ACC112 (cell line): ENCODE measurements around the gene IPO11.

Experiments
- H2AFZ ChIP-seq: fragments of 200-600 bp; sonication (generic); one replicate; pipeline ENCODE4 v1.6.0; 2017; ENCODE audit warnings: antibody characterized with exemption, low read length; ENCODE audit not compliant: unreplicated experiment
- H3K27ac ChIP-seq: fragments of 200-600 bp; sonication (generic); 2 replicates; pipeline ENCODE4 v1.5.1; 2014; ENCODE audit warnings: low read depth, mild to moderate bottlenecking, antibody characterized with exemption, low read length, moderate library complexity
- H3K27me3 ChIP-seq: fragments of 200-600 bp; sonication (generic); 2 replicates; pipeline ENCODE4 v1.6.1; 2014; ENCODE audit warnings: mild to moderate bottlenecking, antibody characterized with exemption, low read length, moderate library complexity, mixed read lengths; ENCODE audit not compliant: insufficient read depth
- H3K36me3 ChIP-seq: fragments of 200-600 bp; sonication (generic); 2 replicates; pipeline ENCODE4 v1.6.1; 2016; ENCODE audit warnings: mild to moderate bottlenecking, antibody characterized with exemption, low read length, moderate library complexity, mixed read lengths; ENCODE audit not compliant: insufficient read depth
- H3K4me1 ChIP-seq: fragments of 200-600 bp; sonication (generic); one replicate; pipeline ENCODE4 v1.6.1; 2016; ENCODE audit warnings: low read length, mixed read lengths; ENCODE audit not compliant: insufficient read depth, unreplicated experiment, control insufficient read depth
- H3K4me3 ChIP-seq: fragments of 200-600 bp; sonication (generic); 2 replicates; pipeline ENCODE4 v1.5.1; 2014; ENCODE audit warnings: mild to moderate bottlenecking, low read depth, low read length
- H3K79me2 ChIP-seq: fragments of 200-600 bp; sonication (generic); one replicate; pipeline ENCODE4 v1.6.0; 2016; ENCODE audit warnings: low read length; ENCODE audit not compliant: control insufficient read depth, unreplicated experiment, insufficient read depth

IPO11 gene

DNA sequence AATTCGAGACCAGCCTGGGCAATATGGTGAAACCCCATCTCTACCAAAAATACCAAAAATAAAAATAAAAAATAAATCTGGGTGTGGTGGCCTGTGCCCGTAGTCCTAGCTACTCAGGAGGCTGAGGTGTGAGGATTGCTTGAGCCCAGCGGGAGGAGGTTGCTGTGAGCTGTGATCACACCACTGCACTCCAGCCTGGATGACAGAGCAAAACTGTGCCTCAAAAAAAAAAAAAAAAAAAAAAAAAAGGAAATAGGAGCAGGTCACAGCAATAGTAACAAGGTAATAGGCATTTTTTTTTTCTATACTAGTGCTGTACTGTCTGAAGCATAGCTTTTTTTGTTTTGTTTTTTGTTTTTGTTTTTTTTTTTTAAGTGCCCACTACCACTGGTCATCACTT is 171.8 kb downstream of the IPO11 start:
- Histone ChIP-seq H3K4me1 (peaks cover 9% of the 10 kb centered on the region), H3K27ac (no peak overlapping the region), H3K79me2 (no peaks in the 10 kb centered on the region), H3K4me3 (no peak overlapping the region), H2AFZ (no peak overlapping the region), H3K27me3 (no peaks in the 10 kb centered on the region), H3K36me3 (no peaks in the 10 kb centered on the region)

DNA sequence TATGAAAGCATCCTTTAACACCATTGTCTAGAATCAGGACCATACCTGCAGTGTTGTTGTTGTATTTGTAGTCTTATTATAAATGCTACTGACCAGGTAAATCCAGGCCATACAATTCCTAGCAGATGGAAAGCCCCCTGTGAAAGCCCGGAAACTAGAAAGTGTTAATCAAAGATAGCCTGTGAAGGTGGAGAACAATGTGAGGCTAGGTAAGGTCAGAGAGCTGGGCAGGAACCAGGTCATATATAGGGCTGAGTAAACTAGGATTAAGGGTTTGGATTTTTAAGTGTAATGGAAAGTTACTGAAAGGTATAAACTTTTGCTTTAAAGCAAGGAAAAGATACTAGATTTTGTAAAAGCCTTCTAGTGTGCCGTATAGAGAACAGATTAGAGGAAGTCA is 172.7 kb downstream of the IPO11 start:
- no peaks in the 10 kb centered on the region for H3K79me2 ChIP-seq
- no peaks in the 10 kb centered on the region for H3K27me3 ChIP-seq
- H3K4me1 ChIP-seq: peaks cover 9% of the 10 kb centered on the region
- no peaks in the 10 kb centered on the region for H3K36me3 ChIP-seq
- H3K27ac ChIP-seq: no peak overlapping the region
- no peak overlapping the region for H2AFZ ChIP-seq
- no peak overlapping the region for H3K4me3 ChIP-seq

DNA sequence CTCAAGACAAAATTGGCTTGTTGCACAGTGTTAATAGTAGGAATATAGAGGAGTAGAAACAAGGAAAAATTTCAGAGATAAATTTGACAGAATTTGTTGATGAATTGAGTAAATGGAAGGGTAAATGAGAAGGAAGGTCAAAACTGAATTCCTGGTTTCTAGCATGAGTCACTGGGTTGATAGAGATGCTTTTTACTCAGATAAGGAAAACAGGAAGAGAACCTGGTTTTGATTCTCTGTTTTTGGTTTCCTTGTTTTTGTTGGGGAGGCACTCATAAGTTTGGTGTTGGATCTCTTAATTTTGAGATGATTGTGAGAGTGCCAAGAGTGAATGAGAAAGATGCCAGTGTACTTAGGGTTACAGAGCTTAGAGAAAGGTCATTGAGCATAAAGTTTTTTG is 173.2 kb downstream of the IPO11 start:
- no peaks in the 10 kb centered on the region for H3K36me3 ChIP-seq
- H2AFZ ChIP-seq: no peak overlapping the region
- H3K4me3 ChIP-seq: no peak overlapping the region
- H3K27ac ChIP-seq: no peak overlapping the region
- H3K27me3 ChIP-seq: no peaks in the 10 kb centered on the region
- H3K79me2 ChIP-seq: no peaks in the 10 kb centered on the region
- peaks cover 9% of the 10 kb centered on the region for H3K4me1 ChIP-seq

DNA sequence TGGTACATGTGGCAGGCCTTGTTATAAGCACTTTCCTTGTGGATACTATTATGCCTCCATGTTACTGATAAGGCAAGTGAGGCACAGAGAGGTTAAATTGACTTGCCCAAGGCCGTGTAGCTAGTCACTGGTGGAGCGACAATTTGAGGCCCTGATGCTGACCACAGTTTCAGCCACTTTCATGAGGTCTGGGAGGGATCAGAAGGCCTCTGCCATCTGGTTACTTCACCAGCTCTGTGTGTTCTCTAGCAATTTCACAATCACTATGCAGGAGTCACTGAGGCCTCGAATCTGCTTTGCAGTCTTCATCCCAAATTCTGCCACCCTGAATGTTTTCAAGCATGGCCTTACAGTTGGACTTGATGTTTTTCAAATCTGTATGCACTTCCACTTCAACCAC is 175.2 kb downstream of the IPO11 start:
- no peak overlapping the region for H3K27ac ChIP-seq
- H3K4me3 ChIP-seq: no peak overlapping the region
- H2AFZ ChIP-seq: no peak overlapping the region
- no peaks in the 10 kb centered on the region for H3K79me2 ChIP-seq
- H3K4me1 ChIP-seq: peaks cover 10% of the 10 kb centered on the region
- H3K27me3 ChIP-seq: no peaks in the 10 kb centered on the region
- H3K36me3 ChIP-seq: peaks cover 7% of the 10 kb centered on the region

- Histone ChIP-seq H3K27ac (no peak overlapping the region), H2AFZ (no peak overlapping the region), H3K79me2 (no peaks in the 10 kb centered on the region), H3K36me3 (peaks cover 10% of the 10 kb centered on the region), H3K4me3 (no peak overlapping the region), H3K4me1 (peaks cover 19% of the 10 kb centered on the region), H3K27me3 (no peaks in the 10 kb centered on the region)
These were observed 176.1 kb downstream of the IPO11 start for GRCh38 chr5:62588668-62589067.

- Histone ChIP-seq H3K27me3 (no peaks in the 10 kb centered on the region), H3K4me3 (no peak overlapping the region), H3K79me2 (no peaks in the 10 kb centered on the region), H3K27ac (no peak overlapping the region), H3K4me1 (peaks cover 22% of the 10 kb centered on the region), H2AFZ (no peak overlapping the region), H3K36me3 (peaks cover 10% of the 10 kb centered on the region)
These were observed 176.9 kb downstream of the IPO11 start for GRCh38 chr5:62589504-62589903.

- peaks cover 19% of the 10 kb centered on the region for H3K4me1 ChIP-seq
- no peaks in the 10 kb centered on the region for H3K27me3 ChIP-seq
- H2AFZ ChIP-seq: no peak overlapping the region
- H3K36me3 ChIP-seq: peaks cover 10% of the 10 kb centered on the region
- no peak overlapping the region for H3K4me3 ChIP-seq
- no peaks in the 10 kb centered on the region for H3K79me2 ChIP-seq
- H3K27ac ChIP-seq: no peak overlapping the region
These were observed 177.8 kb downstream of the IPO11 start for GRCh38 chr5:62590387-62590786.

DNA sequence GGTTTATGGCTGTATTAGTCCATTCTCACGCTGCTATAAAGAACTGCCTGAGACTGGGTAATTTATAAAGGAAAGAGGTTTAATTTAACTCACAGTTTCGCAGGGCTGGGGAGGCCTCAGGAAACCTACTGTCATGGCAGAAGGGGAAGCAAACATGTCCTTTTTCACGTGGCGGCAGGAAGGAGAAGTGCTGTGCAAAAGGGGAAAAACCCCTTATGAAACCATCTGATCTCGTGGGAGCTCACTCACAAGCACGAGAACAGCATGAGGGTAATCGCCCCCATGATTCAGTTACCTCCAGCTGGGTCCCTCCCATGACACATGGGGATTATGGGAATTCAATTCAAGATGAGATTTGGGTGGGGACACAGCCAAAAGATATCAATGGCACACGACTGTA is 180.0 kb downstream of the IPO11 start:
- peak overlapping the region; percentile 70 for H3K27ac ChIP-seq
- no peaks in the 10 kb centered on the region for H3K27me3 ChIP-seq
- no peak overlapping the region for H2AFZ ChIP-seq
- H3K4me1 ChIP-seq: peaks cover 13% of the 10 kb centered on the region
- H3K79me2 ChIP-seq: no peaks in the 10 kb centered on the region
- H3K4me3 ChIP-seq: no peak overlapping the region
- H3K36me3 ChIP-seq: peaks cover 10% of the 10 kb centered on the region

- Histone ChIP-seq H2AFZ (peak overlapping the region; percentile 45), H3K4me3 (no peak overlapping the region), H3K27ac (peak overlapping the region; percentile 70), H3K27me3 (no peaks in the 10 kb centered on the region), H3K4me1 (peaks cover 13% of the 10 kb centered on the region), H3K79me2 (no peaks in the 10 kb centered on the region), H3K36me3 (peaks cover 10% of the 10 kb centered on the region)
These were observed 180.8 kb downstream of the IPO11 start for GRCh38 chr5:62593331-62593730.

GRCh38 chr5:62594364-62594984 is 181.9 kb downstream of the IPO11 start:
- H3K79me2 ChIP-seq: no peaks in the 10 kb centered on the region
- H2AFZ ChIP-seq: no peak overlapping the region
- peaks cover 10% of the 10 kb centered on the region for H3K36me3 ChIP-seq
- H3K27me3 ChIP-seq: no peaks in the 10 kb centered on the region
- no peak overlapping the region for H3K4me3 ChIP-seq
- H3K27ac ChIP-seq: no peak overlapping the region
- peaks cover 13% of the 10 kb centered on the region for H3K4me1 ChIP-seq

DNA sequence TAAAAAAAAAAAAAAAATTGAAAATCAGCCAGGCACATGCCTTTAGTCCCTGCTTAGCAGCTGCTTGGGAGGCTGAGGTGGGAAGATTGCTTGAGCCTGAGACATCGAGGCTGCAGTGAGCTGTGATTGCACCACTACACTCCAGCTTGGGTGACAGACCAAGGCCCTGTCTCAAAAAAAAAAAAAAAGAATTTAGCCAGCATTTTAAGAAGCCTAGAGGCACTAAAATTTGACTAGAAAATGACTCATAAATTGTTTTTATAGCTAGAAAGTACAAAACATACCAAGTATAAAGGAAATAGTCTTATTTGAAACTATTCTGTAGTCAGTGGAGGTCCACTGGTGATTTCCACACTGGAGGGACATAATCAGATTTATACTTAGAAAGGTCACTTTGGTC is 183.5 kb downstream of the IPO11 start:
- Histone ChIP-seq H3K4me1 (peaks cover 13% of the 10 kb centered on the region), H3K36me3 (peaks cover 10% of the 10 kb centered on the region), H2AFZ (no peak overlapping the region), H3K79me2 (no peaks in the 10 kb centered on the region), H3K27me3 (no peaks in the 10 kb centered on the region), H3K27ac (0 out of 2 replicates have a peak overlapping the region, but pooled peaks have one; percentile 4), H3K4me3 (no peak overlapping the region)
